Measurements from ENCODE around the gene IPO7.

Gene IPO7

GRCh38 chr11:9495803-9496514 is 111.5 kb downstream of the IPO7 start:
- DNase-seq, result no peak
